Tongue (tissue), 2 donors: Measurements from ENCODE around the gene NBR1. TPM values are rescaled to one million over a fixed set of nuclear protein-coding genes. Genes with fewer than 3 reads are reported as not detected.

Experiments used
- small RNA-seq: library from RNA; depleted of rRNA; stranded (forward); fragments of <200 nt; gene quantifications from one replicate; pipeline ENCODE3, GENCODE V24; 2014; ENCODE audit warnings: low replicate concordance
- total RNA-seq: library from RNA; depleted of rRNA; stranded (reverse); fragments of >200 nt; gene quantifications from one replicate; pipeline ENCODE4 v1.2.3, GENCODE V29; 2014

Gene NBR1
- total RNA-seq, 1 donor from 2014 or later: 102 TPM

Small RNA genes lying within 50 kb of the gene (small RNA-seq; reads per million reads assigned to genes)
- gene AC060780.2: not detected
- not detected for gene AC060780.3
- gene AC135721.1: not detected
- not detected for gene RF00004
- not detected for gene RNU2-1

Other genes starting within 250 kb of the NBR1 start
- 16.0 TPM for gene AARSD1, start 206.8 kb upstream of the NBR1 start, total RNA-seq
- gene PTGES3L, start 191.1 kb upstream of the NBR1 start, total RNA-seq: 61.5 TPM
- gene RUNDC1, start 190.6 kb upstream of the NBR1 start, total RNA-seq: 10.7 TPM
- gene RPL27, start 172.8 kb upstream of the NBR1 start, total RNA-seq: 1,583 TPM
- 6.7 TPM for gene IFI35, start 164.4 kb upstream of the NBR1 start, total RNA-seq
- 66.7 TPM for gene VAT1, start 148.8 kb upstream of the NBR1 start, total RNA-seq
- 0.92 TPM for gene RND2, start 146.0 kb upstream of the NBR1 start, total RNA-seq
- 21.4 TPM for gene BRCA1, start 45.9 kb upstream of the NBR1 start, total RNA-seq
- 5.7 TPM for gene TMEM106A, start 40.7 kb downstream of the NBR1 start, total RNA-seq
- gene CCDC200, start 57.4 kb downstream of the NBR1 start, total RNA-seq: not detected
- not detected for gene RNU2-1, start 62.8 kb downstream of the NBR1 start, total RNA-seq
- gene ARL4D, start 227.8 kb downstream of the NBR1 start, total RNA-seq: 13.8 TPM